Endothelial cell of umbilical vein (primary cell): ENCODE results near the gene BANK1. TPM values are rescaled to one million over a fixed set of nuclear protein-coding genes. Genes with fewer than 3 reads are reported as not detected.

Experiments used
- BruUV-seq: library from RNA; stranded (reverse); fragments of 400-500 nt; replicated peaks from 2 replicates; lab custom pipeline; 2021; lab: Mats Ljungman, UMichigan
- CTCF ChIA-PET: fragments of 300-600, 350-600 bp; sonication (Branson Sonifier 250); formaldehyde crosslinking; loops from one replicate; lab custom pipeline; 2021; ENCODE audit warnings: antibody characterized with exemption, inconsistent platforms; lab: Charles Lee
- POLR2A ChIA-PET: fragments of 300-600, 350-600 bp; sonication (Branson Sonifier 250); formaldehyde crosslinking; loops from one replicate; lab custom pipeline; 2021; ENCODE audit warnings: antibody characterized with exemption, inconsistent platforms; lab: Charles Lee
- DNase-seq: peaks from one replicate; pipeline ENCODE4 v3.0.0-alpha.2; 2011; ENCODE audit warnings: low read depth, low spot score
- FAIRE-seq: peaks from 2 replicates; lab custom pipeline; 2011; peaks lifted over from hg19 to GRCh38; lab: Jason Lieb, UNC
- H2AFZ ChIP-seq: 2 replicates; pipeline ENCODE4 v1.6.0; 2012; ENCODE audit warnings: low read depth, low read length, control low read depth, inconsistent platforms
- H3K27ac ChIP-seq: 2 replicates; pipeline ENCODE4 v1.5.1; 2011; ENCODE audit warnings: low read depth, mild to moderate bottlenecking, control low read depth, low read length, moderate library complexity; ENCODE audit not compliant: insufficient read depth
- H3K27me3 ChIP-seq, 2 experiments: 2 replicates each; pipeline versions ENCODE4 v1.6.0 to v1.6.1; 2011; ENCODE audit warnings: low read length in 2 of 2, mixed read lengths in 1 of 2; ENCODE audit not compliant: control insufficient read depth in 2 of 2, insufficient read depth in 2 of 2
- H3K36me3 ChIP-seq, 2 experiments: 2 replicates in 1 of 2; 3 replicates in 1 of 2; pipeline ENCODE4 v1.5.1; 2011; ENCODE audit warnings: low read length in 2 of 2, mild to moderate bottlenecking in 1 of 2, moderate library complexity in 1 of 2; ENCODE audit not compliant: control insufficient read depth in 2 of 2, insufficient read depth in 2 of 2; ENCODE audit errors: extremely low read depth in 1 of 2
- H3K4me1 ChIP-seq: 3 replicates; pipeline ENCODE4 v1.5.1; 2011; ENCODE audit warnings: mild to moderate bottlenecking, low read length; ENCODE audit not compliant: control insufficient read depth, insufficient read depth; ENCODE audit errors: extremely low read depth
- H3K4me2 ChIP-seq: 2 replicates; pipeline ENCODE4 v1.6.1; 2011; ENCODE audit warnings: low read length, control low read depth, mixed read lengths; ENCODE audit not compliant: insufficient read depth
- H3K4me3 ChIP-seq, 3 experiments: fragments of 200-600 bp in 1 of 3; sonication (generic), shearing (Covaris generic) in 1 of 3; replicated peaks in 1 of 3; 2 replicates each; pipeline ENCODE4 v1.5.1; 2011 to 2016; ENCODE audit warnings: control low read depth in 3 of 3, low read length in 3 of 3, mild to moderate bottlenecking in 2 of 3, inconsistent platforms in 1 of 3, low read depth in 1 of 3, moderate library complexity in 1 of 3; ENCODE audit not compliant: insufficient read depth in 1 of 3
- H3K79me2 ChIP-seq: 2 replicates; pipeline ENCODE4 v1.6.0; 2012; ENCODE audit warnings: low read length, inconsistent platforms; ENCODE audit not compliant: control insufficient read depth, insufficient read depth
- H3K9ac ChIP-seq: replicated peaks from 2 replicates; pipeline ENCODE3; 2011; ENCODE audit warnings: low read length, control low read depth; ENCODE audit not compliant: insufficient read depth; ENCODE audit errors: extremely low read depth
- H3K9me1 ChIP-seq: replicated peaks from 3 replicates; pipeline ENCODE4 v1.6.0; 2011; ENCODE audit warnings: mild to moderate bottlenecking, low read length; ENCODE audit not compliant: control insufficient read depth, insufficient read depth; ENCODE audit errors: extremely low read depth
- H3K9me3 ChIP-seq: replicated peaks from 2 replicates; pipeline ENCODE4 v1.5.1; 2012; ENCODE audit warnings: low read length, inconsistent platforms; ENCODE audit not compliant: control insufficient read depth, insufficient read depth
- H4K20me1 ChIP-seq: replicated peaks from 2 replicates; pipeline ENCODE3; 2011; ENCODE audit warnings: mild to moderate bottlenecking, low read length; ENCODE audit not compliant: control insufficient read depth, insufficient read depth; ENCODE audit errors: extremely low read depth
- EZH2 ChIP-seq: IDR thresholded peaks from 2 replicates; pipeline ENCODE4 v1.6.1; 2012; ENCODE audit warnings: borderline replicate concordance, low read depth, mild to moderate bottlenecking, moderate library complexity, low read length, inconsistent platforms; ENCODE audit not compliant: severe bottlenecking
- FOS ChIP-seq: IDR thresholded peaks from 2 replicates; pipeline ENCODE4 v1.6.1; 2011; ENCODE audit warnings: mild to moderate bottlenecking, low read length, moderate library complexity, borderline replicate concordance; ENCODE audit not compliant: insufficient read depth
- GATA2 ChIP-seq: IDR thresholded peaks from 2 replicates; pipeline ENCODE4 v1.7.0; 2011; ENCODE audit warnings: low read depth, mild to moderate bottlenecking, moderate library complexity, mixed read lengths, low read length; ENCODE audit not compliant: insufficient read length, insufficient read depth
- JUN ChIP-seq: IDR thresholded peaks from 2 replicates; pipeline ENCODE4 v1.6.1; 2011; ENCODE audit warnings: borderline replicate concordance, low read depth; ENCODE audit not compliant: insufficient read length, insufficient read depth
- MYC ChIP-seq: IDR thresholded peaks from one replicate; pipeline ENCODE4 v1.6.1; 2011; ENCODE audit warnings: mild to moderate bottlenecking, low read depth, low read length
- POLR2A ChIP-seq: IDR thresholded peaks from 2 replicates; pipeline ENCODE4 v1.6.1; 2012; ENCODE audit warnings: low read depth, mild to moderate bottlenecking, control low read depth, low read length
- POLR2AphosphoS5 ChIP-seq: IDR thresholded peaks from 2 replicates; pipeline ENCODE4 v1.6.1; 2012; ENCODE audit warnings: low read depth, mild to moderate bottlenecking, control low read depth, low read length, moderate library complexity; ENCODE audit not compliant: insufficient read depth
- dilution Hi-C: fragments of 300-500 bp; cut with MboI; formaldehyde crosslinking; loops from one replicate; pipeline ENCODE4 v1.15.0; 2019; ENCODE audit warnings: low sequenced_read_pairs; ENCODE audit not compliant: extremely low pct_ligation_motif_present
- intact Hi-C: fragments of 100-400 bp; cut with micrococcal nuclease; formaldehyde crosslinking; loops from one replicate; pipeline ENCODE4 v1.10.0; 2022
- polyA plus RNA-seq, 4 experiments: library from polyadenylated mRNA; depleted of rRNA in 3 of 4; stranded (reverse) in 3 of 4; unstranded in 1 of 4; fragments of >200 nt; gene quantifications; 2 replicates each; pipeline versions ENCODE4 v1.2.1 to v1.2.3, GENCODE V29; 2011 to 2012; ENCODE audit warnings: missing spikeins in 1 of 4
- total RNA-seq: library from RNA; stranded (reverse); gene quantifications from 2 replicates; pipeline ENCODE4 v1.2.3, GENCODE V29; 2021
- TF ChIP-seq, protein P1 (sequence below), 2 donors: IDR thresholded peaks; 1 replicate in 1 of 2; 2 replicates in 1 of 2; pipeline ENCODE4 v1.5.1; 2011; ENCODE audit warnings: low read length in 2 of 2, mild to moderate bottlenecking in 2 of 2, moderate library complexity in 2 of 2, control low read depth in 1 of 2, inconsistent platforms in 1 of 2, low read depth in 1 of 2; ENCODE audit not compliant: insufficient read depth in 1 of 2; ENCODE audit errors: extremely low read depth in 1 of 2
- TF ChIP-seq, protein P2 (sequence below): IDR thresholded peaks from 2 replicates; pipeline ENCODE4 v1.6.1; 2011; ENCODE audit not compliant: insufficient read depth, insufficient read length

BANK1 gene
- total and polyA plus RNA-seq, 2 donors (not counting 3 experiments of a cell fraction or from before 2014, with no cell fraction given): 0.29 to 0.32 TPM

GRCh38 chr4:102116121-102116520, 325.6 kb downstream of the BANK1 start:
- Histone ChIP-seq H3K4me1 (no peaks in the 10 kb centered on the region), H3K9ac (no peak overlapping the region), H3K27ac (no peak overlapping the region), H3K4me2 (no peak overlapping the region), H3K4me3 (no peak overlapping the region), H3K9me3 (no peaks in the 10 kb centered on the region), H3K27me3 (no peaks in the 10 kb centered on the region), H2AFZ (no peak overlapping the region), H4K20me1 (no peaks in the 10 kb centered on the region), H3K9me1 (no peaks in the 10 kb centered on the region), H3K79me2 (no peaks in the 10 kb centered on the region), H3K36me3 (no peaks in the 10 kb centered on the region)
- POLR2A ChIA-PET: no interaction called here
- no TSS peak for BruUV-seq
- intact Hi-C loops (loop anchor here (5.0 kb wide), 1 partner anchor 96 kb away; no protein-coding TSS in a partner anchor), dilution Hi-C loops (no loop called here)
- CTCF ChIA-PET: no interaction called here
- DNase-seq: no peak
- no peak for FAIRE-seq
- TF ChIP-seq FOS (no peak), POLR2AphosphoS5 (no peak), GATA2 (no peak), MYC (no peak), POLR2A (no peak), EZH2 (no peak), JUN (no peak)
- TF ChIP-seq, protein P1, sequence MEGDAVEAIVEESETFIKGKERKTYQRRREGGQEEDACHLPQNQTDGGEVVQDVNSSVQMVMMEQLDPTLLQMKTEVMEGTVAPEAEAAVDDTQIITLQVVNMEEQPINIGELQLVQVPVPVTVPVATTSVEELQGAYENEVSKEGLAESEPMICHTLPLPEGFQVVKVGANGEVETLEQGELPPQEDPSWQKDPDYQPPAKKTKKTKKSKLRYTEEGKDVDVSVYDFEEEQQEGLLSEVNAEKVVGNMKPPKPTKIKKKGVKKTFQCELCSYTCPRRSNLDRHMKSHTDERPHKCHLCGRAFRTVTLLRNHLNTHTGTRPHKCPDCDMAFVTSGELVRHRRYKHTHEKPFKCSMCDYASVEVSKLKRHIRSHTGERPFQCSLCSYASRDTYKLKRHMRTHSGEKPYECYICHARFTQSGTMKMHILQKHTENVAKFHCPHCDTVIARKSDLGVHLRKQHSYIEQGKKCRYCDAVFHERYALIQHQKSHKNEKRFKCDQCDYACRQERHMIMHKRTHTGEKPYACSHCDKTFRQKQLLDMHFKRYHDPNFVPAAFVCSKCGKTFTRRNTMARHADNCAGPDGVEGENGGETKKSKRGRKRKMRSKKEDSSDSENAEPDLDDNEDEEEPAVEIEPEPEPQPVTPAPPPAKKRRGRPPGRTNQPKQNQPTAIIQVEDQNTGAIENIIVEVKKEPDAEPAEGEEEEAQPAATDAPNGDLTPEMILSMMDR (IDR thresholded peaks at IDR 0.05; ENCODE audit: extremely low read depth in 1 of 2, insufficient read depth in 1 of 2, low read depth in 1 of 2, low read length in 2 of 2): no peak
- TF ChIP-seq, protein P2, sequence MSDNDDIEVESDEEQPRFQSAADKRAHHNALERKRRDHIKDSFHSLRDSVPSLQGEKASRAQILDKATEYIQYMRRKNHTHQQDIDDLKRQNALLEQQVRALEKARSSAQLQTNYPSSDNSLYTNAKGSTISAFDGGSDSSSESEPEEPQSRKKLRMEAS: no peak
